ENCODE measurements around the gene AMD1. TPM values are rescaled to one million over a fixed set of nuclear protein-coding genes. Genes with fewer than 3 reads are reported as not detected.
"Not testable (repeated sequence)": the region's sequence is repeated elsewhere in the genome, so short reads cannot be mapped to it uniquely, and the experiment has no call there.

Gene AMD1
- 10 to 100 TPM; 38.6 to 62.4 TPM for total RNA-seq
- long read RNA-seq, transcript AMD1-204 (9 exons, 3,438 nt): major isoform, 157 of 171 reads
- long read RNA-seq, transcript AMD1-202 (8 exons, 1,605 nt): minor isoform, 5 of 171 reads
- long read RNA-seq, partial matches to known transcripts: 1 of 171 reads
- long read RNA-seq, other reads (novel, unspliced or antisense): 7 of 171 reads

DNA sequence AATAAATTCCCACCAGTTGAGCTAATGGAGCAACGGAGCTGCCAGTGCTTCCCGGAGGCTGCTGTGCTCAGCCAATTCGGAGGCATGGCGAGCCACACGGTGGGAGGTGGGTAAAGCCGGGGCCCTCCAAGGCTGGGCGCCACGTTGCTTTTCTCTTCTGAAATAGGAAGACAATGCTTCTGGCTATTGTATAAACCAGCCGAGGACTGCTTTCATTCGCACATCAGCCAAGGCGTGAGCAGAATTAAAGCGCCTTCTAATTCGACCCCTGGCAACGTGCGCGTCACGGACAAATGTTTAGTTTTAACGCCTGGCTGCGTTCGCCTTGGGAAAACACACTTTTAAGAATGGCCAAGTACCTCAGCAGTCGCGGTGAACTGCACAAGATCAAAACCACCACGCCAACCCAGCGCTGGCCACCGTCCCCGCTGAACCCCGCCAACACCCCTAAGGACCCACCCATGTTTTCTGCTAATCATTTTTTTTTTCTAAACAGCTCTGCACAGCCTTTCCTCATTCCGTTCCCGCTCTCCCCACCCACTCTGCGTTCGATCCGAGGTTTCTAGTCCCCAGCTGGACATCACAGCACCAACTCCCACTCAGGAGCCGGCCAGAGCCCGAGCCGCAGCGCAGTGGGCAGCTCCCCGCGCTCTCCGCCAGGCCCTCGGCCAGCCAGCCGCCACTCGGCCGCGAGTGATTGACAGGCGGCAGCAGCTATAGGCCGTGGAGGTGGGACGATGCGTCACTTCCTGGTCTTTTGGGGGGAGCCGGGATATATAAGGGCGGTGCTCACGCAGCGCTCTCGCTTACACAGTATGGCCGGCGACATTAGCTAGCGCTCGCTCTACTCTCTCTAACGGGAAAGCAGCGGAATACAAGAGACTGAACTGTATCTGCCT lies at the start of gene AMD1:
AMD1 (plus strand) TSS at position 805 of the 899 bp plus-strand sequence. CDS start 321 bp downstream, outside the sequence.
- intact Hi-C loops (cut with DNase I): loop anchor here in 1 of 2 donors (5.0 to 10.0 kb wide), 2 partner anchors 57 to 81 kb away; partner anchors contain the start of genes CDK19 and GTF3C6
- ATAC-seq: peak; percentile 86 to 91

DNA sequence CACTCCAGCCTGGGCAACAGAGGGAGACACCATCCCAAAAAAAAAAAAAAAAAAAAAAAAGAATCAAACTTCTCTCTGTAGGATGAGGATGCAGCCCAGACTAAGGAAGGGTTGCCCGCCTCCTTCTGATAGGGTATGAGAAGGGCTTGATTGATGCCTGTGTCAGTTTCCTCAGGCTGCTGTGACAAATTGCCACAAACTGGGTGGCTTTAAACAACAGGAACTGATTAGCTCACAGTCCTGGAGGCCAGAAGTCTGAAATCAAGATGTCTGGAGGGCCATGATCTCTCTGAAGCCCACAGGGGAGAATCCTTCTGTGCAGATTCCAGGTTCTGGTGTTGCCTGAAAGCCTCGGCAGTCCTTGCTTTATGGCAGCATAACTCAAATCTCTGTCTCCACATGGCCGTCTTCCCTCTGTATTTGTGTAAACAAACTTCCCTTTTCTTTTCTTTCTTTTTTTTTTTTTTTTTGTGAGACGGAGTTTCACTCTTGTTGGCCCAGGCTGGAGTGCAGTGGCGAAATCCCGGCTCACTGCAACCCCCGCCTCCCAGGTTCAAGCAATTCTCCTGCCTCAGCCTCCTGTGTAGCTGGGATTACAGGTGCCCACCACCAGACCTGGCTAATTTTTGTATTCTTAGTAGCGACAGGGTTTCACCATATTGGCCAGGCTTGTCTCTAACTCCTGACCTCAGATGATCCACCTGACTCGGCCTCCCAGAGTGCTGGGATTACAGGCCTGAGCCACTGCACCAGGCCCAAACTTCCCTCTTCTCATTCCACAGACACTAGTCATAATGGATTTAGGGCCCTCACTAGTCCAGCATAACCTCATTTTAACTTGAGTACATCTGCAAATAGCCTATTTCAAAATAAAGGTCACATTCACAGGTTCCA lies 48.1 kb upstream of the AMD1 start:
- DNase-seq (no peak), ATAC-seq (peak; percentile 10 to 54)
- intact Hi-C loops (cut with DNase I): no loop called here

More for the DNA sequence above, at the start of gene AMD1:
- DNase-seq: peak; percentile 98

DNA sequence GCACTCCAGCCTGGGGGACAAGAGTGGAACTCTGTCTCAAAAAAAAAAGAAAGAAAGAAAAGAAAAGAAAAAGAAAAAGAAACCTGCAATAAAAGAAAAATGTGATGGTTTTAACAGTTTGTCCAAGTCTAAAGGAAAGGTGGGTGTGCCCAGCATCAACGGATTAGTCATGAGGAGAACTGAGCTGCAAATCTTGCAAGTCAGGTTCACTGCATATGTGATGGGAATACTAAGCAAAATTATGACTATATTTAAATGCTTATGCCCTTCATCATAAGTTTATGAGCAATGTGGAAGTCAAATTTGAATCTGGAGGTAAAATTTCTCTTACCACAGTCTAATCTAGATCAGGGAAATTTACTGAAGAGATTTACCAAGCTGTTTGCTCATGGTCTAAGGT lies 46.2 kb upstream of the AMD1 start:
- intact Hi-C loops (cut with DNase I): no loop called here
- DNase-seq (no peak), ATAC-seq (peak in 1 of 2 donors; percentile 53)

DNA sequence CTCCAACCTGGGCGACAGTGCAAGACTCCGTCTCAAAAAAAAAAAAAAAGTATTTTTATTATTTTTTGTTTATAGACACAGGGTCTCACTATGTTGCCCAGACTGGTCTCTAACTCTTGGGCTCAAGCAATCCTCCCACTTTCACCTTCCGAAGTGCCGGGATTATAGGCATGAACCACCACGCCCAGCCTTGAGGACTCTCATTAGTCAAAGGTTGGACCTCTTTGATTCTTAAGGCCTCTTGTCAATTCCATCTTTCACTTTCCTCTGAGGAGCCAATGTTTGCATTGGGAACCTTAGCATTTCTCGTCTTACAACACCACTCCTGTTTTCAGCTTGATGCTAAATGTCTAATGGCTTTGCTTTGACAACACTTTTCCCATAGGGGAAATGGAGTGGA lies 43.2 kb upstream of the AMD1 start:
- ATAC-seq: no peak
- intact Hi-C loops (cut with DNase I): no loop called here
- DNase-seq: no peak

DNA sequence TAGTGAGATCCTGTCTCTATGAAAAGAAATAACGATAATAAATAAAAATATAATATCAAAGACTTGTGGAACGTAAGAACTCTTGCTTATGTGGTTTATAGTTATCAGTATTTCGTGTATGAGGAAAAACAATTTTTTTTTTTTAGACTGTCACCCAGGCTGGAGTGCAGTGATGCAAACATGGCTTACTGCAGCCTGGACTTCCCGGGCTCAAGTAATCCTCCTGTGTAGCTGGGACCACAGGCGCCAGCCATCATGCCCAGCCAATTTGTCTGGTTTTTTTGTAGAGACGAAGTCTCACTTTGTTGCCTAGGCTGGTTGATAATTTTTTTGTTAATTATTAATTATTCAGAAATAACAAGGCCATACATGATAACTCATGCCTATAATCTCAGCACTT lies 40.8 kb upstream of the AMD1 start:
- DNase-seq: no peak
- intact Hi-C loops (cut with DNase I): no loop called here
- ATAC-seq: no peak

DNA sequence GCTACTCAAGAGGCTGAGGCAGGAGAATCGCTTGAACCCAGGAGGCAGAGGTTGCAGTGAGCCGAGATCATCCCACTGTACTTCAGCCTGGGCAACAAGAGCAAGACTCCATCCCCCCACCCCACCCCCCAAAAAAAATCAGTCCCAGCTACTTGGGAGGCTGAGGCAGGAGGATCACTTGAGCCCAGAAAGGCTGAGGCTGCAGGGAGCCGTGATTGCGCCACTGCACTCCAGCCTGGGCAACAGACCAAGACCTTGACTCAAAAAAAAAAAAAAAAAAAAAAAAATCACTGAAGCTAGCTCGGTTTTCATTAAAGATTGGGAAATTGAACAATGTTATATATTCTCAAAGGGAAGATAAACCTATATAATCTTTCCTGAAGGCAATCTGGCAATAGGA lies 38.8 kb upstream of the AMD1 start:
- DNase-seq; intact Hi-C loops (cut with DNase I); ATAC-seq: not testable (repeated sequence)

DNA sequence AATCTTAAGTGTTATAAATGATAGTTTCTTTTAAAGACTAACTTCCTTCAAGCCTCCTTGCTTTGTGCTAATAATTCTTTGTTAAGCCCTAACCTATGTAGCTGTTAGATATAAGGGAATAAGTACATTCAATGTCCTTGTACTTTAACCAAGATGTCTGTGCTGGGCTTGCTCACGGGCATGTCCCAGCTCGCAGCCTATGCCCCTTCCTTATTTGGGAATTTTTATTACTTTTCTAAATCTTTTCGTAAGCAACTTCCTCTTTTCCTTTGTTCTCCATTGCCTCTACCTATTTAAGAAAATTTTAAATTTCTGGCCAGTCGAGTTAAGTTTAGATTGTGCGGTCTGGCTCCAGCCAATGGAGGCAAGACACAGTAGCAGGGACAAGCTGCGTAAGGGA lies 33.3 kb upstream of the AMD1 start:
- intact Hi-C loops (cut with DNase I): no loop called here
- no peak for ATAC-seq
- DNase-seq: no peak

DNA sequence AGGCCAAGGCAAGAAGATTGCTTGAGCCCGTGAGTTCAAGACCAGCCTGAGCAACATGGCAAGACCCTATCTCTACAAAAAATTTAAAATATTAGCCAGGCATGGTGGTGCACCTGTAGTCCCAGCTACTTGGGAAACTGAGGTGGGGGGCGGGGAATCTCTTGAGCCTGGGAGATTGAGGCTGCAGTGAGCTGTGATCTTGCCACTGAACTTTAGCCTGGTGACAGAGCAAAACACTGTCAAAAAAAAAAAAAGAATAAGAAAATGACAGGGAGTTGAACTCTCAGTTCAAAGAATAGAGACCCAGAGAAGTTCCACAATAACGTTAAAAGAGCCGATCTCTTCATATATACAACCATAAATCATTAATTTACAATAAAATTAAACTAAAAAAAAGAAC lies 24.8 kb upstream of the AMD1 start:
- ATAC-seq: no peak
- intact Hi-C loops (cut with DNase I): no loop called here

DNA sequence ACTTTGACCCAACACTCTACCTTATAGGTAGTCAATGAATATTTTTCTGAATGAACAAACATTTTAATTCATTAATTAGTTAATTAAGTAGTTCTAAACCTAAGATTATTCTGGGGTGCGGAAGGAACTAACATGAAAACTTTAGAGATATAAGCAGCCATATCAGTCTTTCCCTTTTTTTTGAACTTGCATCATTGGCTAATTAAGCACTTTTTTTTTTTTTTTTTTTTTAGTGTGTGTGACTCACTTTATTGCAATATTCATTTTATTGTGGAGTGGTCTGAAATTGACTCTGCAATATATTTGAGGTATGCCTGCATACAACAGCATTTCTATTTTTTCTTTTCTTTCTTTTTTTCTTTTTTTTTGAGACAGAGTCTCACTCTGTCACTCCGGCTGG lies 21.8 kb upstream of the AMD1 start:
- DNase-seq (no peak), ATAC-seq (no peak)
- intact Hi-C loops (cut with DNase I): no loop called here

More for the DNA sequence above, 24.8 kb upstream of the AMD1 start:
- no peak for DNase-seq

DNA sequence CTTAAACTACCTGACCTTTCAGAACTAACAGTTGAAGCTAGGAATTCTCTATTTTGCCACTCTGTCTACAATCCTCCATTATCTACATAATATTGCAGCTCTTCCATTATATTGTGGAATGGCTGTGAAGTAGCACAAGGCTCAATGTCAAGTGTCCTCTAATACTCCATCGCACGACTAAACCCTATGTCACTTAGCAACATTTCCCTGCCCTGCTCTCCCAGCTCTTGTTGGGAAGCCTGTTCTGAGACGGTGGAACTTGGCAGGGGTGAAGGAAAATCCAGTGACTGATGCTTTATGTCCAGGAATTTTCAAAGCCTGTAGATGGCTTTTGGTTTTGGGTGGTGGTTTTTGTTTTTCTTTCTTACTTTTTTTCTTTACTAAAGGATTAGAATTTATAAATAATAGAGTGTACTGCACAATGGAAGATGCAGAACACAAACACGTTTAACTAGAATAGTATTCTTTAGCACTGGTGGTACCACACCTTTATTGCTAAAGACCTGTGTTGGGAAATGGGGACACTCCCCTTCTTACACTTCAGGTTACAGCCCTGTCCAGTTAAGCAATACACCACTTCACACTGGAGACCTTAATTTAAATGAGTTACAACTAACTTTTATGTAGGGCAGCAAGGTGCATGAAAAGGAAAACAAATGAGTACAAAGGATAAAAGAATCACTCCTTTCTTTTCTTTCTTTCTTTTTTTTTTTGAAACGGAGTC lies 20.7 kb upstream of the AMD1 start:
- peak in 1 of 2 donors; percentile 37 for ATAC-seq
- intact Hi-C loops (cut with DNase I): no loop called here
- DNase-seq: no peak

DNA sequence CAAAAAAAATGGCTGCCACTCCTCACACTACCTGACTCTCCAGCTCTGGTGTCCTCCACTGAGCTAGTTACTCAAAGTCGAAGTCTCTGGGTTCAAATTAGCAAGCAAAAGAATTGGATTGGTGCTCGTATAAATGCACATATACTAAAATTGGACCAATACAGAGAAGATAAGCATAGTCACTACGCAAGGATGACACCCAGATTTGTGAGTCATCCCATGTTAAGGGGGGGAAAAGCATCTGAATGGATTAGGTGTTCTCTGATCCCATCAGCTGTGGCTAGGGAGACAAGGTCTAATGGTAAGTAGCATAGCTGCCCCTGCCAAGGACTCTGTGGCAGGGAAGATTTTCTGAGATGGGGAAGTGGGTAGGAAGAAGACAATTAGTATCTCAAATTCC lies 18.3 kb upstream of the AMD1 start:
- intact Hi-C loops (cut with DNase I): no loop called here
- ATAC-seq (no peak), DNase-seq (no peak)

DNA sequence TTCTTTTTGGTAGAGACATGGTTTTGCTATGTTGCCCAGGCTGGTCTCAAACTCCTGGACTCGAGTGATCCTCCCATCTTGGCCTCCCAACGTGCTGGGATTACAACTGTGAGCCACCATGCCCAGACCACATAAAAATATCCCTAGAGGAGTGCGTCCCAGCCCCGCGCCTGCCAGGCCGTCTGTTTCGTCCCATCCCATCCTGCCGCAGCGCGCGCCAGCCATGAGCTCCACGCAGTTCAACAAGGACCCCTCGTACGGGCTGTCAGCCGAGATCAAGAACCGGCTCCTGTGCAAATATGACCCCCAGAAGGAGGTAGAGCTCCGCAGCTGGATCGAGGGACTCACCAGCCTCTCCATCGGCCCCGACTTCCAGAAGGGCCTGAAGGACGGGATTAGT lies 16.6 kb upstream of the AMD1 start:
- intact Hi-C loops (cut with DNase I): no loop called here
- ATAC-seq (no peak), DNase-seq (no peak)

DNA sequence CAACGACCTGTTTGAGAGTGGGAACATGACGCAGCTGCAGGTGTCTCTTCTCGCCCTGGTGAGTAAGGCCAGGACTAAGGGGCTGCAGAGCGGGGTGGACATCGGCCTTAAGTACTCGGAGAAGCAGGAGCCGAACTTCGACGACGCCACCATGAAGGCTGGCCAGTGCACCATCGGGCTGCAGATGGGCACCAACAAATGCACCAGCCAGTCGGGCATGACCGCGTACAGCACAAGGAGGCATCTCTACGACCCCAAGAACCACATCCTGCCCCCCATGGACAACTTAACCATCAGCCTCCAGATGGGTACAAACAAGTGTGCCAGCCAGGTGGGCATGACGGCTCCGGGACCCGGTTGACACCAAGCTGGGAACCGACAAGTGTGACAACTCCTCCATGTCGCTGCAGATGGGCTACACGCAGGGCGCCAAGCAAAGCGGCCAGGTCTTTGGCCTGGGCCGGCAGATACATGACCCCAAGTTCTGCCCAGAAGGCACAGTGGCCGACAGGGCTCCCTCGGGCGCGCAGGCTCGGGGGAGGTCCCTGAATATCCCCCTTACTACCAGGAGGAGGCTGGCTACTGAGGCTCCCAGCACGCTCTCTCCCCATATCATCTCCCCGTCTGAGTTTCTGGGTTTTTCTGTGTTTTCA lies 15.9 kb upstream of the AMD1 start:
- intact Hi-C loops (cut with DNase I): no loop called here
- DNase-seq (no peak), ATAC-seq (no peak)

DNA sequence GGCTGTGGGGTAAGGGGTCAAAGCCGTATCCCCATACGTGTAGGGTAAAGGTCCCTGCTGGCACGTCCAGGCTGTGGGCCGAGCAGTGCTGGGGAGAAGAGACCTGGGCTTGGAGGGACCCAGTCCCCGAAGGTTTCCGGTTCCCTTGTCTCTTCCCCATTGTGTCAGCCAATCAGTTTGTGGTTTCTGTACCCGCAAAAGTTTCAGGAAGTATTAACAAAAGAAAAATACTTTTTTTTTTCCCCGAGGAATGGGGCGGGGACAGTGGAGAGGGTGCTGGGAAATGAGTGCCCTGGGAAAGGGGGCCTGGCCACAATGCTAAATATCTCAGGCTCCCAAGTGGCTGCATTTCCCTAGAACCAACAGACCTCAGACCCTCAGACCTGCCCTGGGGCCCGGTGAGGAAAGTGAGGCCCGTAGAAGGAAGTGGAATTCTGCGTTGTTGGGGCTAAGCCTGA lies 15.2 kb upstream of the AMD1 start:
- intact Hi-C loops (cut with DNase I): no loop called here
- ATAC-seq: peak in 1 of 2 donors; percentile 52
- DNase-seq: no peak

DNA sequence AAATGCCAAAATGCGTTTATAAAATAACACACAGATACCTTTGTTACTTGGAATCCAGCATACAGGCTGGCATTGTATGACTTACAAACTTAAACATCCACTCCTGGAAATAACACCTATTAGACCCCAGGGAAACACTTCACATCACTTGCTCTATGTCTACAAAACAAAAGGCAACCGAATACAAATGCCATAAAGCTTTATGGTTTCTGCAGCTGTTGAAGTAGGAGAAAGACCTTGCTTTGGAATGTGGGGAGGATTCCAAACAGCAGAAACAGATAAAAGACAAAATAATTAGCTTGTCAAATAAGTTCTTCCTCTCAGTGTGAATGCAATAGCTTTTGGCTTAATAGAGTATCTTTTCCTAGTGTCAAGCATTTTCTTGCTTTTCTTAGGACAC lies 9.8 kb upstream of the AMD1 start:
- ATAC-seq: no peak
- intact Hi-C loops (cut with DNase I): no loop called here

DNA sequence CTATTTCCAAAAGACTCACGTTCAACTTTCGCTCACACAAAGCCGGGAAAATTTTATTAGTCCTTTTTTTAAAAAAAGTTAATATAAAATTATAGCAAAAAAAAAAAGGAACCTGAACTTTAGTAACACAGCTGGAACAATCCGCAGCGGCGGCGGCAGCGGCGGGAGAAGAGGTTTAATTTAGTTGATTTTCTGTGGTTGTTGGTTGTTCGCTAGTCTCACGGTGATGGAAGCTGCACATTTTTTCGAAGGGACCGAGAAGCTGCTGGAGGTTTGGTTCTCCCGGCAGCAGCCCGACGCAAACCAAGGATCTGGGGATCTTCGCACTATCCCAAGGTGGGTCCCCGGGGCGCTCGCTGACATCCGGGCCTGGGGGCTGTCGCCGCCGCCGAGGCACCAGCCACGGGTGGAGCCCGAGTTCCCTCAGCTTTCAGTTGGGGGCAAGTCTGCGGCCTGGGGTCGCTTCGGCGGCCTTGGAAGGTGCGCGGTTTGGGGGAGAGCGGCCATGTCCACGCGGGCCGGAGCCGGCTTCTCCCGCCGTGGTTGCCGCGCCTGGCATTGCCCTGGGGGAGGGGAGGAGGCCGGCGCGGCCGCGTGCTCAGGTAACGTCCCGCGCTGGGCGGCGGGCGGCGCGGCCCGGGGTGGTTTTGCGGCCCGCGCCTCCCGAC lies 429 bp downstream of the AMD1 start:
- peak; percentile 48 to 59 for ATAC-seq
- DNase-seq: no peak
- intact Hi-C loops (cut with DNase I): loop anchor here in 1 of 2 donors (5.0 to 10.0 kb wide), 3 partner anchors 58 to 348 kb away; partner anchors contain the start of genes CDK19 and GTF3C6

More for the DNA sequence above, 9.8 kb upstream of the AMD1 start:
- no peak for DNase-seq

DNA sequence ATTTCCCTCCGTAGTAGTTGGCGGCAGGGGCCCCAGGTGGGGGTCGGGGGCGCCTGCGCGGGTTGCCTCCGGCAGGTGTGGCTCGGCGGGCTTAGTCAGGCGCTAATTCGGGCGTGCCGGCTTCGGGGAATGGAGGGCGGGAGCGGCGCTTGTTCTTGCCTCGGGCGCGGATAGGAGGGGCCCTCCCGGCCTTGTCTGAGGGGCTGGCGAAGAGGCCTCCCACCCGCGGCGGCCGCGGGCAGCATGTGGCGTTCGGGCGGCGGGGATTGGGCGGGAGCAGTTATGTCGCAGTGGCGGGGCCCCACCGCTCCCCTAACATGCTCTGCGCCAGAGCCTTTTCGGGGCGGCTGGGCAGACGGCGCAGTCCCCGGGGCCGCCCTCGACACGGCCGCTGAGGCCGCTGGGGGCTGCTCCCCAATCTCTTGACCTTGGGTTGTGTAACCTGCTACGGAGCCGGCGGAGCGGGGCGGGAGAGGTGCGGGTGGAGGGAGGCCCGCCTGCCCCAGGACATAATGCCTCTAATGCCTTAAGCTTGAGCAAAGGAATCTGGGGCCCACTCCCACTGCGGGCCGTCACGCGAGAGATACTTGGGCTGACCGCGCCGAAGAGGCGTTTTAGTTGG lies 1.1 kb downstream of the AMD1 start:
- DNase-seq (peak; percentile 76), ATAC-seq (peak; percentile 34 to 58)
- intact Hi-C loops (cut with DNase I): loop anchor here in 1 of 2 donors (5.0 to 10.0 kb wide), 2 partner anchors 79 to 348 kb away; partner anchors contain the start of gene GTF3C6

Data from left cardiac atrium (tissue), 4 donors.